ENCODE results near the gene PAX5.

The PAX5 gene

GRCh38 chr9:36794461-36794860 lies 239.6 kb downstream of the PAX5 start:
- no peak for TF ChIP-seq ZNF221 (tag by site-specific recombination; IDR thresholded peaks at IDR 0.05; ENCODE audit: borderline replicate concordance)
- TF ChIP-seq, protein P1, sequence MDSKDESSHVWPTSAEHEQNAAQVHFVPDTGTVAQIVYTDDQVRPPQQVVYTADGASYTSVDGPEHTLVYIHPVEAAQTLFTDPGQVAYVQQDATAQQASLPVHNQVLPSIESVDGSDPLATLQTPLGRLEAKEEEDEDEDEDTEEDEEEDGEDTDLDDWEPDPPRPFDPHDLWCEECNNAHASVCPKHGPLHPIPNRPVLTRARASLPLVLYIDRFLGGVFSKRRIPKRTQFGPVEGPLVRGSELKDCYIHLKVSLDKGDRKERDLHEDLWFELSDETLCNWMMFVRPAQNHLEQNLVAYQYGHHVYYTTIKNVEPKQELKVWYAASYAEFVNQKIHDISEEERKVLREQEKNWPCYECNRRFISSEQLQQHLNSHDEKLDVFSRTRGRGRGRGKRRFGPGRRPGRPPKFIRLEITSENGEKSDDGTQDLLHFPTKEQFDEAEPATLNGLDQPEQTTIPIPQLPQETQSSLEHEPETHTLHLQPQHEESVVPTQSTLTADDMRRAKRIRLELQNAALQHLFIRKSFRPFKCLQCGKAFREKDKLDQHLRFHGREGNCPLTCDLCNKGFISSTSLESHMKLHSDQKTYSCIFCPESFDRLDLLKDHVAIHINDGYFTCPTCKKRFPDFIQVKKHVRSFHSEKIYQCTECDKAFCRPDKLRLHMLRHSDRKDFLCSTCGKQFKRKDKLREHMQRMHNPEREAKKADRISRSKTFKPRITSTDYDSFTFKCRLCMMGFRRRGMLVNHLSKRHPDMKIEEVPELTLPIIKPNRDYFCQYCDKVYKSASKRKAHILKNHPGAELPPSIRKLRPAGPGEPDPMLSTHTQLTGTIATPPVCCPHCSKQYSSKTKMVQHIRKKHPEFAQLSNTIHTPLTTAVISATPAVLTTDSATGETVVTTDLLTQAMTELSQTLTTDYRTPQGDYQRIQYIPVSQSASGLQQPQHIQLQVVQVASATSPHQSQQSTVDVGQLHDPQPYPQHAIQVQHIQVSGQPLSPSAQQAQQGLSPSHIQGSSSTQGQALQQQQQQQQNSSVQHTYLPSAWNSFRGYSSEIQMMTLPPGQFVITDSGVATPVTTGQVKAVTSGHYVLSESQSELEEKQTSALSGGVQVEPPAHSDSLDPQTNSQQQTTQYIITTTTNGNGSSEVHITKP (tag by site-specific recombination; IDR thresholded peaks at IDR 0.05), result no peak
- no peaks in the 10 kb centered on the region for H3K4me1 ChIP-seq (ENCODE audit: control insufficient read depth, insufficient read depth, low read length)
- no peaks in the 10 kb centered on the region for H3K9me3 ChIP-seq (ENCODE audit: control insufficient read depth, insufficient read depth, low read depth, low read length)
- ChIA-PET CTCF (interaction anchor here (0.8 to 1.6 kb wide), 5 partner anchors 16 to 199 kb away, joined by 3 to 5 read pairs (median 3); no protein-coding TSS in a partner anchor), POLR2A (no interaction called here)
- H3K36me3 ChIP-seq (ENCODE audit: control insufficient read depth in 2 of 2, insufficient read depth in 1 of 2, low read length in 2 of 2), result no peaks in the 10 kb centered on the region
- no peak overlapping the region for H3K27ac ChIP-seq (ENCODE audit: extremely low read depth, low read depth, low read length)
- no peak overlapping the region for H3K4me3 ChIP-seq (ENCODE audit: low read depth, low read length)

DNA sequence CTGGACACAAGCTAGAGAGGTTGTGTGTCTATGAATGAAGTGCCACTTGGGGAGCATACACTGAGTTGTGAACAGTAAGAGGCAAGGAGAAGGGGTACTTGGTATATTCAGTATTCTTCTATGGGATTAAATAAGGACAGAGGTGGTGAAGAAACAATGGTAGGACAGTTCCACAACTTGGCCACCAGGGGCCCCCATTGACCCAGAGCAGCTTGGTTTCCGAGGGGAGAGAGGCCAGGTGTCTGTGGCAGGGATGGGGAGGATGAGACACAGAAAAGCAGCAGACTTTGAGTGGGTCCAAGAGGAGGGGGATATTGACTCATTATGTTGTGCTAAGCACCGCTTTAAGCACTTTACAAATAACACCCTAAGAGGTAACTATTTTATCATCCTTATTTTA lies 240.8 kb downstream of the PAX5 start:
- TF ChIP-seq ZNF2 (tag by site-specific recombination; IDR thresholded peaks at IDR 0.05), result peak; percentile 97
- peak; percentile 47 for TF ChIP-seq SETDB1 (IDR thresholded peaks at IDR 0.05; ENCODE audit: insufficient read length, low read length)
- no peak for TF ChIP-seq ZNF366 (tag by site-specific recombination; conservative IDR thresholded peaks at IDR 0.05)
- peak; percentile 26 for TF ChIP-seq ZNF654 (tag by site-specific recombination; IDR thresholded peaks at IDR 0.05; ENCODE audit: low read depth)
- TF ChIP-seq ZNF302 (tag by site-specific recombination; IDR thresholded peaks at IDR 0.05; ENCODE audit: low read depth), result no peak
- no peak overlapping the region for H3K4me3 ChIP-seq (ENCODE audit: low read depth, low read length)
- H3K9me3 ChIP-seq (ENCODE audit: control insufficient read depth, insufficient read depth, low read depth, low read length), result no peaks in the 10 kb centered on the region
- ChIA-PET POLR2A (interaction anchor here (0.6 kb wide), 1 partner anchor 134 kb away, joined by 4 read pairs; no protein-coding TSS in a partner anchor), CTCF (interaction anchor here (0.6 to 1.6 kb wide), 7 partner anchors 12 to 200 kb away, joined by 3 to 5 read pairs (median 3); no protein-coding TSS in a partner anchor)
- no peak overlapping the region for H3K27ac ChIP-seq (ENCODE audit: extremely low read depth, low read depth, low read length)
- H3K36me3 ChIP-seq (ENCODE audit: control insufficient read depth in 2 of 2, insufficient read depth in 1 of 2, low read length in 2 of 2), result no peaks in the 10 kb centered on the region
- no peaks in the 10 kb centered on the region for H3K4me1 ChIP-seq (ENCODE audit: control insufficient read depth, insufficient read depth, low read length)

DNA sequence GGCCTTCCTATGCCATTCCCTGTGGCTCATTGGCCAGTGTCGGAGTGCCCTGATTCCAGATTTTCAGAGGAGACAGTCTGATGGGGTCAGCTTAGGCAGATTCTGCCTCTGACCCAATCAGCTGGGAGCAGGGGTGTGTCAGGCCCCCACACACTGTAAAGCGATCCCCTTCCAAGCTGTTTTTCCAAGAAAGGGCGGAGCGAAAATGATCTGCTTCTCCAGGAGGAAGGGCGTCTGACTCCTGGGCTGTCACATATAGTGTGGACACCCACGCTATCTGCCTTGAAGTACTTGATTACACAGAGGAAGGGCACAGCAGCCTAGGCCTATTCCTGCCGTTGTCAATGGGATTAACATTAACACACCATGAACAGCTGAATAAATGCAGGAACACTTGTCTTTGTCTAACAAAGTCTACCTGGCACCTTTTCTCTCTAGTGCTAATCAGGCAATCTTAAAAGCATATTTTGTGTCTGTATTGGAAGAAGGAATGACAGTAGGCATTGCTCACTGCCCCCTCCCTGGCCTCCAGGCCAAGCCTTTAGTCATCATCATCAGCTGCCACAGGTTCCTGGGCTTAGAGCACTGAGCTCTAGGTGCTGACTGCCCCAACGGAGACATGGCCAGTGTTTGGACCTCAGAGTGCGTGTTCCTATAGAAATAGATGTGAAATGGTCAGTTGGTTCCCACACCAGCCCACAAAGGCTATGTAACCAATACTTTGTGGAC lies 242.7 kb downstream of the PAX5 start:
- no peak overlapping the region for H3K27ac ChIP-seq (ENCODE audit: extremely low read depth, low read depth, low read length)
- POLR2A ChIA-PET, result no interaction called here
- H3K9me3 ChIP-seq (ENCODE audit: control insufficient read depth, insufficient read depth, low read depth, low read length), result no peaks in the 10 kb centered on the region
- no peaks in the 10 kb centered on the region for H3K4me1 ChIP-seq (ENCODE audit: control insufficient read depth, insufficient read depth, low read length)
- H3K36me3 ChIP-seq (ENCODE audit: control insufficient read depth in 2 of 2, insufficient read depth in 1 of 2, low read length in 2 of 2), result no peaks in the 10 kb centered on the region
- no peak for TF ChIP-seq ZNF311 (tag by site-specific recombination; IDR thresholded peaks at IDR 0.05; ENCODE audit: borderline replicate concordance)
- peak; percentile 35 for TF ChIP-seq ZFHX2 (tag by site-specific recombination; conservative IDR thresholded peaks at IDR 0.05)
- CTCF ChIA-PET, result interaction anchor here (0.6 to 1.6 kb wide), 9 partner anchors 9 to 186 kb away, joined by 3 to 5 read pairs (median 3); no protein-coding TSS in a partner anchor
- H3K4me3 ChIP-seq (ENCODE audit: low read depth, low read length), result no peak overlapping the region

DNA sequence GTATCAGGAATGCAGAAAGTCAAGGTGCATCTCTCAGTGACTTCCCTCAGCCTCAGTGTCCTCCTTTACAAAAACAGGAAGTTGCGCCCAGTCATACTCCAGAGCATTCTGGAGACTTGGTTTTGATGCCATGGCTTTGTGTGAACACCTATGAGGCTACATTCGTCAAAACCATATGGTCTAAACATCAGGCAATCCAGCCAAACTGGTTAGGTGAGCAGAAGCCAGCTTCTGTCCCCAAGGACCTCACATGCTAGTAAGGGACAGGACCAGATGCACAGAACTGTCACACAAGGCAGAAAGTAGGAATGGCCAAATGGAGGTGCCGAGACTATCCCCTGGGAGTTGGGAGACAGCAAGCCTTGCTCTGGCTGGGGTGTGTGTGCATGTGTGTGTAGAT lies 244.2 kb downstream of the PAX5 start:
- no peaks in the 10 kb centered on the region for H3K4me1 ChIP-seq (ENCODE audit: control insufficient read depth, insufficient read depth, low read length)
- H3K9me3 ChIP-seq (ENCODE audit: control insufficient read depth, insufficient read depth, low read depth, low read length), result no peaks in the 10 kb centered on the region
- H3K36me3 ChIP-seq (ENCODE audit: control insufficient read depth in 2 of 2, insufficient read depth in 1 of 2, low read length in 2 of 2), result no peaks in the 10 kb centered on the region
- H3K27ac ChIP-seq (ENCODE audit: extremely low read depth, low read depth, low read length), result no peak overlapping the region
- TF ChIP-seq BCL11B (tag by site-specific recombination; IDR thresholded peaks at IDR 0.05; ENCODE audit: low read depth) (no peak), ZNF248 (tag by site-specific recombination; IDR thresholded peaks at IDR 0.05) (no peak), MEIS1 (CRISPR knock-in tag; IDR thresholded peaks at IDR 0.05; ENCODE audit: borderline replicate concordance) (no peak), ZSCAN16 (tag by site-specific recombination; IDR thresholded peaks at IDR 0.05) (no peak)
- POLR2A ChIA-PET, result no interaction called here
- CTCF ChIA-PET, result interaction anchor here (0.7 to 1.6 kb wide), 3 partner anchors 12 to 434 kb away, joined by 3 to 6 read pairs (median 5); no protein-coding TSS in a partner anchor
- H3K4me3 ChIP-seq (ENCODE audit: low read depth, low read length), result no peak overlapping the region

All from HEK293 (cell line).